Measurements from ENCODE around the gene MTRF1L. TPM values are rescaled to one million over a fixed set of nuclear protein-coding genes. Genes with fewer than 3 reads are reported as not detected.

MTRF1L gene
- 28.7 and 32.4 TPM in 2 replicates for total RNA-seq (2016; rRNA removed; fragmentation: Illumina TruSeq; extraction: Trizol)
- 25.5 and 28.3 TPM in 2 replicates for total RNA-seq (2016; cell fraction: cytosol; rRNA removed; fragmentation: Illumina TruSeq; extraction: Trizol; ENCODE audit: low read depth)
- 29.1 and 32.6 TPM in 2 replicates for total RNA-seq (2016; cell fraction: insoluble cytoplasmic fraction; rRNA removed; fragmentation: Illumina TruSeq; extraction: Trizol)
- 49.7 and 58.0 TPM in 2 replicates for total RNA-seq (2016; cell fraction: membrane; rRNA removed; fragmentation: Illumina TruSeq; extraction: Trizol)
- total RNA-seq (2016; cell fraction: nucleus; rRNA removed; fragmentation: Illumina TruSeq; extraction: Trizol), result 25.8 and 29.5 TPM in 2 replicates
- polyA plus RNA-seq (2011; rRNA removed), result 15.5 and 17.6 TPM in 2 replicates
- polyA plus RNA-seq (2011; cell fraction: cytosol; rRNA removed), result 6.5 and 9.8 TPM in 2 replicates
- 10.9 and 13.2 TPM in 2 replicates for polyA plus RNA-seq (2011; cell fraction: nucleus; rRNA removed)
- polyA plus RNA-seq (2012), result 17.1 and 18.1 TPM in 2 replicates
- polyA plus RNA-seq (2016; cell fraction: cytosol; fragmentation: Illumina TruSeq; extraction: Trizol; ENCODE audit: low read depth), result 40.7 and 44.7 TPM in 2 replicates
- 34.0 and 37.3 TPM in 2 replicates for polyA plus RNA-seq (2016; cell fraction: insoluble cytoplasmic fraction; fragmentation: Illumina TruSeq; extraction: Trizol; ENCODE audit: low read depth)
- 52.3 and 64.3 TPM in 2 replicates for polyA plus RNA-seq (2016; cell fraction: membrane; fragmentation: Illumina TruSeq; extraction: Trizol; ENCODE audit: low read depth)
- 26.9 and 27.4 TPM in 2 replicates for polyA plus RNA-seq (2016; cell fraction: nucleus; fragmentation: Illumina TruSeq; extraction: Trizol; ENCODE audit: insufficient read depth, low read depth)
- 7.1 and 8.9 TPM in 2 replicates for polyA minus RNA-seq (2011; rRNA and poly(A)+ RNA removed; ENCODE audit: low replicate concordance)
- polyA minus RNA-seq (2011; cell fraction: cytosol; rRNA and poly(A)+ RNA removed), result 9.5 and 9.7 TPM in 2 replicates
- 72.9 and 92.7 TPM in 2 replicates for polyA minus RNA-seq (2011; cell fraction: nucleus; rRNA and poly(A)+ RNA removed)
- Bru-seq, nascent RNA, result percentile 94 among the genes with signal in this experiment
- percentile 84 among the genes with signal in this experiment for BruChase-seq, experiment 1, labeled RNA remaining after a 6-hour chase
- BruChase-seq, experiment 2, labeled RNA remaining after a 2-hour chase, result percentile 82 among the genes with signal in this experiment
- long read RNA-seq, experiment 1, transcript MTRF1L-208 (7 exons, 3,651 nt), result minor isoform, 9 of 52 reads
- long read RNA-seq, experiment 1, transcript MTRF1L-202 (6 exons, 3,539 nt), result minor isoform, 9 of 52 reads
- long read RNA-seq, experiment 1, transcript MTRF1L-203 (7 exons, 3,676 nt), result major isoform, 16 of 52 reads
- long read RNA-seq, experiment 1, partial matches to known transcripts, result 7 of 52 reads
- long read RNA-seq, experiment 1, other reads (novel, unspliced or antisense), result 7 of 52 reads
- long read RNA-seq, experiment 2, transcript MTRF1L-203 (7 exons, 3,676 nt), result major isoform, 11 of 74 reads
- long read RNA-seq, experiment 2, transcript MTRF1L-208 (7 exons, 3,651 nt), result minor isoform, 10 of 74 reads
- long read RNA-seq, experiment 2, partial matches to known transcripts, result 45 of 74 reads
- long read RNA-seq, experiment 2, other reads (novel, unspliced or antisense), result 6 of 74 reads

GRCh38 chr6:153002613-153003365 lies at the start of gene MTRF1L:
Gene MTRF1L, minus strand, starts transcription at chr6:153002709. Its CDS starts 24 bp downstream, at chr6:153002685.
- in situ Hi-C loops (cut with HindIII; ENCODE audit: extremely low pct_ligation_motif_present, low pct_unique_long_range_greater_than_20kb), result no loop called here
- TF ChIP-seq PITX1 (CRISPR knock-in tag; IDR thresholded peaks at IDR 0.05), result peak; percentile 44; the same call in 1 of the 2 replicates
- TF ChIP-seq TBX3 (IDR thresholded peaks at IDR 0.05; ENCODE audit: borderline replicate concordance), result no peak
- TF ChIP-seq ZNF563 (CRISPR knock-in tag; IDR thresholded peaks at IDR 0.05), result no peak
- TF ChIP-seq TRIM24 (CRISPR knock-in tag; IDR thresholded peaks at IDR 0.05), result no peak
- peak; percentile 81; the same call in 1 of the 2 replicates for TF ChIP-seq ZNF354B (CRISPR knock-in tag; IDR thresholded peaks at IDR 0.05)
- no peak for TF ChIP-seq ZBTB8A (CRISPR knock-in tag; IDR thresholded peaks at IDR 0.05; ENCODE audit: borderline replicate concordance, low read depth)
- TF ChIP-seq RBFOX2 (IDR thresholded peaks at IDR 0.05; ENCODE audit: low read depth, low read length), result peak; percentile 89
- TF ChIP-seq SP1 (IDR thresholded peaks at IDR 0.05), result no peak
- TF ChIP-seq SP1 (CRISPR knock-in tag; IDR thresholded peaks at IDR 0.05), result no peak
- TF ChIP-seq TEF (CRISPR knock-in tag; IDR thresholded peaks at IDR 0.05), result peak; percentile 14; the same call in 1 of the 2 replicates
- TF ChIP-seq ZNF335 (CRISPR knock-in tag; IDR thresholded peaks at IDR 0.05), result peak; percentile 78; the same call in 1 of the 2 replicates
- peak; percentile 91 for TF ChIP-seq HOMEZ (CRISPR knock-in tag; IDR thresholded peaks at IDR 0.05; ENCODE audit: low read depth)
- no peak for TF ChIP-seq ZFP36 (IDR thresholded peaks at IDR 0.05; ENCODE audit: borderline replicate concordance, low read depth, low read length, partially characterized antibody)

More at GRCh38 chr6:153002613-153003365, at the start of gene MTRF1L:
- Histone ChIP-seq H3K79me2 (ENCODE audit: insufficient read depth, low read length) (peaks cover 45% of the 10 kb centered on the region), H3K4me1 (ENCODE audit: insufficient read depth, low read length) (peaks cover 33% of the 10 kb centered on the region), H3K4me3 (replicated peaks in 1 of 3; ENCODE audit: insufficient read depth in 1 of 3, low read depth in 2 of 3, low read length in 3 of 3) (peak within 1 kb of the TSS; percentile 69 to 93 (median 92)), H3K36me3 (replicated peaks in 1 of 2; ENCODE audit: control insufficient read depth in 1 of 2, insufficient read depth in 2 of 2, low read length in 2 of 2) (no peaks in the 10 kb centered on the region; a peak in 1 of 5 replicates), H3K9ac (ENCODE audit: insufficient read depth, low read depth, low read length) (peak within 1 kb of the TSS; percentile 93), H3K9me3 (ENCODE audit: low read length) (no peaks in the 10 kb centered on the region), H4K20me1 (ENCODE audit: insufficient read depth, low read length) (peaks cover 20% of the 10 kb centered on the region), H3K4me2 (ENCODE audit: low read depth, low read length) (peak within 1 kb of the TSS; percentile 91), H3K27ac (ENCODE audit: extremely low read length, insufficient read depth, low read length) (peak within 1 kb of the TSS; percentile 88), H2AFZ (ENCODE audit: low read length) (peak within 1 kb of the TSS; percentile 85), H3K27me3 (ENCODE audit: control insufficient read depth in 1 of 2, insufficient read depth in 2 of 2, low read length in 2 of 2) (no peaks in the 10 kb centered on the region; a peak in 2 of 5 replicates)
- peak; percentile 99 for DNase-seq (ENCODE audit: low spot score)
- ChIA-PET CTCF (ENCODE audit: low intra/inter-chr PET ratio, low total read pairs) (no interaction called here), POLR2A (interaction anchor here (3.2 kb wide), 1 partner anchor 19 kb away, joined by 28 read pairs; the partner anchor contains the start of gene FBXO5)
- intact Hi-C loops (cut with micrococcal nuclease; ENCODE audit: unreplicated experiment), result loop anchor here (1.0 kb wide), 2 partner anchors 21 to 22 kb away; no protein-coding TSS in a partner anchor
- peak; percentile 97 for ATAC-seq
- TSS peak; percentile 86 for BruUV-seq (replicated peaks)
- 1% methylated on average over 38 of the region's 52 CpGs for WGBS (ENCODE audit: low lambda C conversion rate)
- FAIRE-seq, result peak; percentile 59

All from HepG2 (cell line).